HCT116 (cell line): ENCODE measurements around the gene TRAK1.

ENCODE experiments used
- CTCF ChIP-seq, 3 experiments: fragments of 200-600 bp in 1 of 3; sonication (generic) in 1 of 3; IDR thresholded peaks in 2 of 3; conservative IDR thresholded peaks in 1 of 3; 2 replicates each; pipeline ENCODE4 v1.5.1; 2012 to 2017; ENCODE audit warnings: low read depth in 2 of 3, low read length in 2 of 3, antibody characterized with exemption in 1 of 3, borderline replicate concordance in 1 of 3, control low read depth in 1 of 3, mild to moderate bottlenecking in 1 of 3, mixed read lengths in 1 of 3, mixed run types in 1 of 3, moderate library complexity in 1 of 3; ENCODE audit not compliant: insufficient read depth in 1 of 3
- JUND ChIP-seq: IDR thresholded peaks from 2 replicates; pipeline ENCODE4 v1.6.1; 2012
- POLR2A ChIP-seq: IDR thresholded peaks from 2 replicates; pipeline ENCODE4 v1.7.0; 2011; ENCODE audit warnings: borderline replicate concordance; ENCODE audit not compliant: insufficient read depth, insufficient read length; ENCODE audit errors: extremely low read depth

DNA sequence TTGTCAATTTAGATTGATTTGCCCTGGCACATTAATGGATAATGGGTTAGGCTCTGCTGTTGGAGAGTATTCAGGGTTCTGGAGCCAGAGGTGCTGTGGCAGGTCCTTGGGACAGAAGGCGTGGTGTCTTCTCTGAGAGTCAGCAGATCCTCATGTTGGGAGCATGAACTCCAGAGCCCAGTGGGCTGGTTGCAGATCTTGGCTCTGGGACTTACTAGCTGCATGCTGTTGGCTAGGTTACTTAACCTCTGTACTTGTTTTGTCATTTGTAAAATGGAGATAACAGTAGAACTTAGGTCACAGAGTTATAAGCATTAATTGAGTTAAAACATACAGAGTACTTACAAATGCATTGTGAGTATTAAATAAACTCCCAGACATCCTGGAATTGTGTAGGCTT is 97.2 kb downstream of the TRAK1 start:
- TF ChIP-seq CTCF (IDR thresholded peaks at IDR 0.05 in 2 of 3, conservative IDR thresholded peaks at IDR 0.05 in 1 of 3; ENCODE audit: borderline replicate concordance in 1 of 3, insufficient read depth in 1 of 3, low read depth in 2 of 3, low read length in 2 of 3) (no peak), POLR2A (no peak), JUND (no peak)
